ENCODE results near the gene KISS1. TPM values are rescaled to one million over a fixed set of nuclear protein-coding genes. Genes with fewer than 3 reads are reported as not detected.

Gene KISS1
- polyA plus RNA-seq, 1 donor from 2014 or later = not detected

GRCh38 chr1:204199579-204199978 lies 3.3 kb upstream of the KISS1 start:
- Histone ChIP-seq H3K27ac (ENCODE audit: low read length) (no peak overlapping the region), H3K79me2 (replicated peaks; ENCODE audit: insufficient read depth, low read length) (no peaks in the 10 kb centered on the region), H3K4me2 (ENCODE audit: low read length) (no peak overlapping the region), H2AFZ (ENCODE audit: low read depth, low read length) (no peak overlapping the region), H3K27me3 (ENCODE audit: insufficient read depth, low read depth, low read length) (no peaks in the 10 kb centered on the region), H3K9me3 (ENCODE audit: low read length) (no peaks in the 10 kb centered on the region), H3K9me2 (ENCODE audit: insufficient read depth, low read length) (no peaks in the 10 kb centered on the region), H3K36me3 (ENCODE audit: insufficient read depth, low read length) (no peaks in the 10 kb centered on the region), H4K20me1 (ENCODE audit: insufficient read depth) (no peaks in the 10 kb centered on the region), H3F3A (ENCODE audit: insufficient read depth, low read length, poor library complexity, severe bottlenecking) (no peaks in the 10 kb centered on the region), H3K4me3 (ENCODE audit: low read length) (no peak overlapping the region), H3K9ac (ENCODE audit: low read length) (no peak overlapping the region)
- TF ChIP-seq POLR2AphosphoS5 (IDR thresholded peaks at IDR 0.05) = no peak
- TF ChIP-seq MXI1 (conservative IDR thresholded peaks at IDR 0.05; ENCODE audit: poor library complexity, severe bottlenecking) = no peak
- TF ChIP-seq REST (IDR thresholded peaks at IDR 0.05; ENCODE audit: borderline replicate concordance) = no peak
- TF ChIP-seq TAF1 (IDR thresholded peaks at IDR 0.05; ENCODE audit: low read depth) = no peak

DNA sequence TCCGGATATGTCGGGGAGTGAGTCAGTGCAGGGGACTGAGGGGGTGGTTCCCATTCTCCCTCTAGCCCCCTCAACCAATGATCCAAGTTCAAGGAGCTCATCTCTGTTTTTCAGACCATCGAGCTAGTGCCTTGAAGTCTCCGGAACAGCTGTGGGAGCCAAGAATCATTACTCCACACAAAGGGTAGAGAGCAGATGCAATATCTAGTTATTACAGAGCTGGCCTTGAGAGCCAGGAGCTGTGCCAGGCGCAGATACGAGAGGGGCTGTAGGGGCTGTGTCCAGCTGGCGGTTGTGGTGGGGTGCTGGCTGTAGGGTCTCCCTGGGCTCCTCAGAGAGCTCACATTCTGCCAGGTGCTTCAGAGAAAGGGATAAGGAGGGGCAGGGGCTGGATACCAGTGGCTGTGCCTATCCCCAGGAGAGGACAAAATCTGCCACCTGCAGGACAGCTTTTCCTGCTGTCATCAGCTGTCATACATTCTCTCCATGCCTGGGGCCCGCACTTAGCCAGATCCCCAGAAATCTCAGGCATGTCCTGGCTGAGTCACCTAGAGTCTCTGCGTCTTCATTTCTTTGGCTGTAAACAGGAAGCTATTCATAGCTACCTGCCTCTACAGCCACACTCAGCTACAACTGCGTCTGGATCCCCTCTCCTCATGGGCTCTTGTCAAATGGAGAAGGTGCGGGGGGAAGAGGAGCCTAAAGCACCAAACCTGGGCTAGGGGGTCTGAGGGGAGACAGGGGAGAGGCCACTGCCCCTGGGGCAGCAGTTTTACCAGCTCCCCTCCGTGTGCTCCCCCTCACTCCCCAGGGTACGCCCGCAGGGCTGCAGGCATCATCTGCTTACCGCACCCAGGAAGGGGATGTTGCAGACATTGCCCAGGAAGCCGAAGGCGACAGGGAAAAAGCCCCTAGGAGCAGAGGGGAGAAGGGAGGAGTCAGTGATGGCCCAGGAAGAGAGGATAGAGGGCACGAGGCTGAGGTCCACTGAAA lies 2.4 kb upstream of the KISS1 start:
- Histone ChIP-seq H3K79me2 (replicated peaks; ENCODE audit: insufficient read depth, low read length) (no peaks in the 10 kb centered on the region), H3F3A (ENCODE audit: insufficient read depth, low read length, poor library complexity, severe bottlenecking) (no peaks in the 10 kb centered on the region), H3K36me3 (ENCODE audit: insufficient read depth, low read length) (no peaks in the 10 kb centered on the region), H3K4me3 (ENCODE audit: low read length) (no peak overlapping the region), H3K27me3 (ENCODE audit: insufficient read depth, low read depth, low read length) (no peaks in the 10 kb centered on the region), H3K9me2 (ENCODE audit: insufficient read depth, low read length) (no peaks in the 10 kb centered on the region), H3K9ac (ENCODE audit: low read length) (no peak overlapping the region), H3K9me3 (ENCODE audit: low read length) (no peaks in the 10 kb centered on the region), H3K4me2 (ENCODE audit: low read length) (no peak overlapping the region), H4K20me1 (ENCODE audit: insufficient read depth) (no peaks in the 10 kb centered on the region), H3K27ac (ENCODE audit: low read length) (no peak overlapping the region), H2AFZ (ENCODE audit: low read depth, low read length) (no peak overlapping the region)
- no peak for TF ChIP-seq MXI1 (conservative IDR thresholded peaks at IDR 0.05; ENCODE audit: poor library complexity, severe bottlenecking)
- no peak for TF ChIP-seq POLR2AphosphoS5 (IDR thresholded peaks at IDR 0.05)
- no peak for TF ChIP-seq SMC3 (conservative IDR thresholded peaks at IDR 0.05; ENCODE audit: poor library complexity)
- TF ChIP-seq CTCF (IDR thresholded peaks at IDR 0.05; ENCODE audit: poor library complexity, severe bottlenecking) = no peak
- TF ChIP-seq EZH2 (IDR thresholded peaks at IDR 0.05; ENCODE audit: borderline replicate concordance, insufficient read depth, low read length, poor library complexity, severe bottlenecking) = no peak
- TF ChIP-seq TAF1 (IDR thresholded peaks at IDR 0.05; ENCODE audit: low read depth) = no peak

All from neural cell (in vitro differentiated cells).